Hepatocyte (in vitro differentiated cells): ENCODE data around the gene WLS.

Experiments
- EZH2 ChIP-seq: fragments of 200-600 bp; sonication (generic); IDR thresholded peaks from 2 replicates; pipeline ENCODE4 v1.6.1; 2016; ENCODE audit warnings: antibody characterized with exemption, mild to moderate bottlenecking, borderline replicate concordance
- EZH2phosphoT487 ChIP-seq: fragments of 200-600 bp; sonication (generic); IDR thresholded peaks from one replicate; pipeline ENCODE4 v1.6.1; 2018; ENCODE audit warnings: antibody characterized with exemption, mild to moderate bottlenecking, low read depth, moderate library complexity; ENCODE audit not compliant: unreplicated experiment, severe bottlenecking
- TF ChIP-seq, protein P1 (sequence below): fragments of 200-600 bp; sonication (generic); IDR thresholded peaks from 2 replicates; pipeline ENCODE4 v1.5.1; 2016; ENCODE audit warnings: antibody characterized with exemption, mild to moderate bottlenecking; ENCODE audit not compliant: poor library complexity

DNA sequence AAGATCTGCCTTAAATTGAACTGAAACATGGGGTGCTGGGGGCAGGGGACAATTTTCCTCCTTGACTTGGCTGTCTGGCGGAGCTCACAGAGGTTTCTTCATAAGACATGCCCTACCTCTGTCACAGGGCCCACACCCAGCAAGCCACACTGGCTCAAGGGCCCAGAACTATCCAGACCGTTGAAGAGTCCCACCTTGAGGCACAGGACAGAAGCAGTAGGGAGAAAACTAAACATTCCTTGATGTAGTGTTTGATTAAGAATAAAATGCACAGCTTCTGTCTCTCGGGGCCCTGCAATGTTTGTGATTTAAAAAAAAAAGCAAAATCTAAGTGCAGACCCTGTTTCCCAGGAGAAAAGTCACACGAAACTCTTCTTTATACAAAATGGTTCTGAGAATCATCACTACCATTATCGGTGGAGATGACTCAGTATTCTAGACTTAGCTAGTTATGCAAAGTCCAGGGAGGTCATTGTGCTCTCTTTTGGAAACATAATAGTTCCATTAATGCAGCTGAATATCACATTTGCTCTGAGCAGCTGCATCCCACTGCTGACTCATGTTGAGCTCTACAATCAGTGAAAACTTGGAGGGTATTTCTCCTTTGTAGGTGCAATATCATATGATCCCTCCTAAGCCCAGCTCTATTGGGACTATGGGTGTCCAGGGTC lies 128.3 kb downstream of the WLS start:
- TF ChIP-seq, protein P1, sequence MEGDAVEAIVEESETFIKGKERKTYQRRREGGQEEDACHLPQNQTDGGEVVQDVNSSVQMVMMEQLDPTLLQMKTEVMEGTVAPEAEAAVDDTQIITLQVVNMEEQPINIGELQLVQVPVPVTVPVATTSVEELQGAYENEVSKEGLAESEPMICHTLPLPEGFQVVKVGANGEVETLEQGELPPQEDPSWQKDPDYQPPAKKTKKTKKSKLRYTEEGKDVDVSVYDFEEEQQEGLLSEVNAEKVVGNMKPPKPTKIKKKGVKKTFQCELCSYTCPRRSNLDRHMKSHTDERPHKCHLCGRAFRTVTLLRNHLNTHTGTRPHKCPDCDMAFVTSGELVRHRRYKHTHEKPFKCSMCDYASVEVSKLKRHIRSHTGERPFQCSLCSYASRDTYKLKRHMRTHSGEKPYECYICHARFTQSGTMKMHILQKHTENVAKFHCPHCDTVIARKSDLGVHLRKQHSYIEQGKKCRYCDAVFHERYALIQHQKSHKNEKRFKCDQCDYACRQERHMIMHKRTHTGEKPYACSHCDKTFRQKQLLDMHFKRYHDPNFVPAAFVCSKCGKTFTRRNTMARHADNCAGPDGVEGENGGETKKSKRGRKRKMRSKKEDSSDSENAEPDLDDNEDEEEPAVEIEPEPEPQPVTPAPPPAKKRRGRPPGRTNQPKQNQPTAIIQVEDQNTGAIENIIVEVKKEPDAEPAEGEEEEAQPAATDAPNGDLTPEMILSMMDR = no peak
- TF ChIP-seq EZH2phosphoT487 (no peak), EZH2 (no peak)
